Measurements from ENCODE around the gene FBXO38.

FBXO38 gene

DNA sequence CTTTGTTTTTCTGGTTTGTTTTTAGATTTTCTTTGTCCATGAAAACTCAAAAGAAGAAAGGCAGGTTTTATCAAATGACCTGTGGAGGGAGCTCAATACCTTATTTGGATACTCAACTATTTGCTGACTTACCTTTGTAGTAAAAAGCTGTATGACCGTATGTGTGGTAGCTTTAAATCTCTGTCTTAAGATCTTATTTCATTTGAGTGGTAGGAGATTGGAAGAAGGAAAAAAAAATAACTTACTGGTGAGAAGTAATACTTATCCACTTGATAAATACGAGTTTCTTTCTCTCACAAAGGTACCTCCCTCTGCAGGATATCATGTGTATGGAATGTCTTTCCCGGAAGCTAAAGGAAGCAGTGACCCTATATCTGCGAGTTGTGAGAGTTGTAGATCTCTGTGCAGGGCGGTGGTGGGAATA lies 15.0 kb downstream of the FBXO38 start:
- no peaks in the 10 kb centered on the region for H3F3A ChIP-seq (ENCODE audit: insufficient read depth, low read length)
- H3K4me3 ChIP-seq (ENCODE audit: low read depth, low read length, poor library complexity, severe bottlenecking) = no peak overlapping the region
- no peak overlapping the region for H3K27ac ChIP-seq (ENCODE audit: low read depth, low read length, poor library complexity, severe bottlenecking)
- H3K36me3 ChIP-seq (ENCODE audit: insufficient read depth, low read length) = peaks cover 81% of the 10 kb centered on the region
- no peak overlapping the region for H3K4me2 ChIP-seq (ENCODE audit: low read length)
- no peaks in the 10 kb centered on the region for H3K9me2 ChIP-seq (ENCODE audit: low read depth, low read length)
- H3K9me3 ChIP-seq (ENCODE audit: low read length) = no peaks in the 10 kb centered on the region
- H3K27me3 ChIP-seq (ENCODE audit: insufficient read depth, low read length) = no peaks in the 10 kb centered on the region
- TF ChIP-seq, protein P1, sequence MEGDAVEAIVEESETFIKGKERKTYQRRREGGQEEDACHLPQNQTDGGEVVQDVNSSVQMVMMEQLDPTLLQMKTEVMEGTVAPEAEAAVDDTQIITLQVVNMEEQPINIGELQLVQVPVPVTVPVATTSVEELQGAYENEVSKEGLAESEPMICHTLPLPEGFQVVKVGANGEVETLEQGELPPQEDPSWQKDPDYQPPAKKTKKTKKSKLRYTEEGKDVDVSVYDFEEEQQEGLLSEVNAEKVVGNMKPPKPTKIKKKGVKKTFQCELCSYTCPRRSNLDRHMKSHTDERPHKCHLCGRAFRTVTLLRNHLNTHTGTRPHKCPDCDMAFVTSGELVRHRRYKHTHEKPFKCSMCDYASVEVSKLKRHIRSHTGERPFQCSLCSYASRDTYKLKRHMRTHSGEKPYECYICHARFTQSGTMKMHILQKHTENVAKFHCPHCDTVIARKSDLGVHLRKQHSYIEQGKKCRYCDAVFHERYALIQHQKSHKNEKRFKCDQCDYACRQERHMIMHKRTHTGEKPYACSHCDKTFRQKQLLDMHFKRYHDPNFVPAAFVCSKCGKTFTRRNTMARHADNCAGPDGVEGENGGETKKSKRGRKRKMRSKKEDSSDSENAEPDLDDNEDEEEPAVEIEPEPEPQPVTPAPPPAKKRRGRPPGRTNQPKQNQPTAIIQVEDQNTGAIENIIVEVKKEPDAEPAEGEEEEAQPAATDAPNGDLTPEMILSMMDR (IDR thresholded peaks at IDR 0.05; ENCODE audit: low read length) = no peak; the same call in 1 of the 2 replicates
- TF ChIP-seq EZH2 (IDR thresholded peaks at IDR 0.05; ENCODE audit: borderline replicate concordance, low read length) = no peak
- peaks cover 15% of the 10 kb centered on the region for H3K4me1 ChIP-seq (ENCODE audit: insufficient read depth, low read length, severe bottlenecking)
- no peak overlapping the region for H2AFZ ChIP-seq (ENCODE audit: low read length)
- no peak overlapping the region for H3K9ac ChIP-seq (ENCODE audit: low read length)
- no peaks in the 10 kb centered on the region for H3K79me2 ChIP-seq (ENCODE audit: insufficient read depth, low read length)
- no peaks in the 10 kb centered on the region for H4K20me1 ChIP-seq (ENCODE audit: insufficient read depth, low read length)

DNA sequence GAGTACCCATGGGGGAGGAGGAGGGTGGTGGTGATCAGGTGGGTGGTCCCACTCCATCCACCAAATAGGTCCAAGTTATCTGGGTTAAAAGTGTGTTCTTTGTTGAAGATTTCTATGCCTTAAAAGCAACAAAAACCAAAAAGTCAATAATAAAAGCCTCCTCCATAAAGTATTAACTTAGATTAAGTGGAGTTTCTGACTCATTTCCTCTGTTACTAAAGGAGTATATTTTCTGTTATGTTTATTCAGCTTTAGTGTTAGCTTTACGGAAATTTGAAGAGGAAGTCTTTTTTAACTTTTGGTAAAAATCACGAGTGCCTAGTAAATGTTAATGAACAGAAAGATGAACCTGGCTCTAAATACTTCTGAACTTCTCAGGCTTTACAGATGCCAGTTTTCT lies 17.8 kb downstream of the FBXO38 start:
- TF ChIP-seq EZH2 (IDR thresholded peaks at IDR 0.05; ENCODE audit: borderline replicate concordance, low read length) = no peak
- TF ChIP-seq, protein P1 (IDR thresholded peaks at IDR 0.05; ENCODE audit: low read length) = no peak
- Histone ChIP-seq H3K4me3 (ENCODE audit: low read depth, low read length, poor library complexity, severe bottlenecking) (no peak overlapping the region), H3K9me2 (ENCODE audit: low read depth, low read length) (no peaks in the 10 kb centered on the region), H4K20me1 (ENCODE audit: insufficient read depth, low read length) (no peaks in the 10 kb centered on the region), H3K27me3 (ENCODE audit: insufficient read depth, low read length) (no peaks in the 10 kb centered on the region), H3K27ac (ENCODE audit: low read depth, low read length, poor library complexity, severe bottlenecking) (no peak overlapping the region), H3K79me2 (ENCODE audit: insufficient read depth, low read length) (no peaks in the 10 kb centered on the region), H3K4me2 (ENCODE audit: low read length) (no peak overlapping the region), H3F3A (ENCODE audit: insufficient read depth, low read length) (no peaks in the 10 kb centered on the region), H3K9ac (ENCODE audit: low read length) (no peak overlapping the region), H3K9me3 (ENCODE audit: low read length) (no peaks in the 10 kb centered on the region), H3K4me1 (ENCODE audit: insufficient read depth, low read length, severe bottlenecking) (peaks cover 17% of the 10 kb centered on the region), H3K36me3 (ENCODE audit: insufficient read depth, low read length) (peaks cover 80% of the 10 kb centered on the region), H2AFZ (ENCODE audit: low read length) (no peak overlapping the region)

- H3K9me3 ChIP-seq (ENCODE audit: low read length) = no peaks in the 10 kb centered on the region
- no peaks in the 10 kb centered on the region for H4K20me1 ChIP-seq (ENCODE audit: insufficient read depth, low read length)
- H3K4me1 ChIP-seq (ENCODE audit: insufficient read depth, low read length, severe bottlenecking) = peaks cover 17% of the 10 kb centered on the region
- H2AFZ ChIP-seq (ENCODE audit: low read length) = no peak overlapping the region
- peaks cover 90% of the 10 kb centered on the region for H3K36me3 ChIP-seq (ENCODE audit: insufficient read depth, low read length)
- H3K27ac ChIP-seq (ENCODE audit: low read depth, low read length, poor library complexity, severe bottlenecking) = no peak overlapping the region
- TF ChIP-seq, protein P1 (IDR thresholded peaks at IDR 0.05; ENCODE audit: low read length) = no peak
- no peak for TF ChIP-seq EZH2 (IDR thresholded peaks at IDR 0.05; ENCODE audit: borderline replicate concordance, low read length)
- H3K4me3 ChIP-seq (ENCODE audit: low read depth, low read length, poor library complexity, severe bottlenecking) = no peak overlapping the region
- H3F3A ChIP-seq (ENCODE audit: insufficient read depth, low read length) = no peaks in the 10 kb centered on the region
- H3K4me2 ChIP-seq (ENCODE audit: low read length) = no peak overlapping the region
- H3K79me2 ChIP-seq (ENCODE audit: insufficient read depth, low read length) = no peaks in the 10 kb centered on the region
- H3K9me2 ChIP-seq (ENCODE audit: low read depth, low read length) = no peaks in the 10 kb centered on the region
- H3K27me3 ChIP-seq (ENCODE audit: insufficient read depth, low read length) = no peaks in the 10 kb centered on the region
- H3K9ac ChIP-seq (ENCODE audit: low read length) = no peak overlapping the region
Observed at GRCh38 chr5:148403344-148403743, 19.6 kb downstream of the FBXO38 start.
